Stimulated activated CD8-positive, alpha-beta memory T cell treated with anti-CD3 and anti-CD28 coated beads, Interleukin-4, amount 100 ng/mL, for 48 hours (primary cell): ENCODE data around the gene RAB28.
A peak's percentile ranks its signal among the peaks of the same experiment; 100 is the strongest.

Experiments used
- DNase-seq: peaks from one replicate; pipeline ENCODE4 v3.0.0-alpha.2; 2020

The RAB28 gene

DNA sequence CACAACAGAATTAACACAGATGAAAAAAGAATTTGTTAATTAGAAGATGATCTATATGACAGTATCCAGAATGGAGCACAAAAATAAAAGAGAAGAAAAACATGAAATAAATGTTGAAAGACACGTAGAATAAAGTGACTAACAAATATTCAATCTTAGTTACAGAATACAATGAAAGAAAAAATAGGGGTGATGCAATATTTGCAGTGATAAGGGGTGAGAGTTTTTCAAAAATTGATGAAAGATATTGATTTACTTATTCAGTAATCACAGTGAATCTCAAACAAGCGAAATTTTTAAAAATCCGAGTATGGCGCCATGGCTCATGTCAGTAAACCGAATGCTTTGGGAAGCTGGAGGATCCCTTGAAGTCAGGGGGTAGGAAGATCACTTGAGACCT is 20.2 kb upstream of the RAB28 start:
- DNase-seq = no peak

DNA sequence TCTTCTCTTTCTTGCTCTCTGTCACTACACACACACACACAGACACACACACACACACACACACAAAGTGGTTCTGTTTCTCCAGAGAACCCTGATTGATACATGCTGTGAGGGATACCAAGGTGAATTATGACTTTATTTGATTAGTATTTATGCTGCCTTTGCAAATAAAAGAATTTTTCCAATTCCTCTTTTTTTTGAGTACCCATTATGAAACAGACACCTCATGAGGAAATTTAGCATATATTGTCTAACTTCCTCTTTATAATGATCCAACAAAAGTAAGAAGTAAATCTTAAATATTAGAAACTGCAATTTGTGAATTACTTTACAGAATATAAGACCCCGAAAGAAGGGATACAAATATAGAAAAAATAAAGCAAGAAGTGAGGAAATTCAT is 14.3 kb upstream of the RAB28 start:
- no peak for DNase-seq

- DNase-seq = no peak
Measured at GRCh38 chr4:13496605-13497004, 12.5 kb upstream of the RAB28 start.

DNA sequence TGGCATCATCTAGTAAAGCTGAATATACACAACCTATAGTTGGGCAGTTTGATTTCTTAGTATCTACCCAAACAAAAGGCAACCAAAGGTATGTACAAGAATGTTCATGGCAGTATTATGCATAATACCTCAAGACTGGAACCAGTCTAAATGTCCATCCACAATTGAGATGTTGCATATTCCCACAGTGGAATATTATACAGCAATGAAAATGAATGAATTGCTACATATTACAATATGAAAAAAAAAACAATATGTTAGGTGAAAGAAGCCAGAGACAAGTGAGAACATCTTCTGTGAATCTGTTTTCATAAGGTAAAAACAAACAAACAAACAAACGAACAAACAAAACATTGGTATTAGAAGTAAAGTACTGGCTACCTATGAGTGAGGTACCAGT is 11.6 kb upstream of the RAB28 start:
- no peak for DNase-seq

GRCh38 chr4:13493793-13494192 is 9.7 kb upstream of the RAB28 start:
- no peak for DNase-seq

DNA sequence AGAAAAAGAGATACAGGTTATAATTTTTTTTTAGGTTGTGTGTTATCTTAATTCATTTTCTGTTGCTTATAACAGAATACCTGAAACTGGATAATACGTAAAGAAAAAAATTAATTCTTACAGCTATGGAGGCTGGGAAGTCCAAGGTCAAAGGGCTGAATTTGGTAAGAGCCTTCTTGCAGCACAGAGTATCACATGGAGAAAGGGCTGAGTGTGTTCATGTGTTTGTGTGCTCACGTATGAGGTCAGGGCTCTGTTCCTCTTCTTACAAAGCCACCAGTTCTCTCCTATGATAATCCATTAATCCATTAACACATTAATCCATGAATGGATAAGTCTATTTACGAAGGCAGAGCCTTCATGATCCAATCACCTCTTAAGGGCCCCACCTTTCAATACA is 8.6 kb upstream of the RAB28 start:
- no peak for DNase-seq

DNA sequence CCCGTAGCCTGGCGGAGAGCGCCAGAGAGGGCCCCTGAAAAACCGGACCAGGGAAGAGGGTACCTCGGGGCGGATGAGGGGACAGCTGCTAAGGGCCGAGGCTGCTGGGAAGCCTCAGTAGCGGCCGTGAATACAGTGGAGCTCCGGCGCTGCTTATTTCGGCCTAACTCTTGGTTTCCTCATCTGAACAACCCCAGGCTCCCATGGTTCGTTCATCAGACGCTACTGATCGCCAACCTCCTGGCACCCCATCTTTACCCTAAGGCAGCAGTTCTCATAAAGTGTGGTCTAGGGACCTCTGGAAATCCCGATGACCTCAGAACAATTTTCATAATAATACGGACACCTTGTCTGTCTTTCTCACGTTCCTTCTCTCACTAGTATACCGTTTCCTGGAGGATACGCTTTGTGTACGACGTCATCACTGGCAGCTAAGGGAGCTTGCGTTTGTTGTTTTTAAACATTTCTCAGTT is 645 bp upstream of the RAB28 start:
- no peak for DNase-seq

DNA sequence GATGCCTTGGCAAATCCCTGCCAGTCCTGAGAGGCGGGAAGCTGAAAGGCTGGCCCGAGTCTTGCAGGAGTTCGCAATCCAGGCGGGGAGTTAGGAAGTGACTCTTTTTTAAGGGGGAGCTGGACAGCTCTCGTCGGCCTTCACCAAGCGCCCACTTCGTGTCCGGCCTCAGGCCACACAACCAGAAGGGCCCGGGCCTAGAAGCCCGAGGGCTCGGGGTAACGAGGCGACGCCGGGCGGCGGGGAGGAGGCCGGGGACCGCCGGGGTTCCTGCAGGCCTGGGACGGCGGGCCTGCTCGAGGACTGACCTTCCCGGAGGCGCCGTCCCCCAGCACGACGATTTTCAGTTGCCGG is 395 bp downstream of the RAB28 start:
- DNase-seq = peak; percentile 48

GRCh38 chr4:13483136-13483767 is 888 bp downstream of the RAB28 start:
- no peak for DNase-seq

GRCh38 chr4:13481569-13481968 is 2.6 kb downstream of the RAB28 start:
- no peak for DNase-seq

- DNase-seq = no peak
Measured at GRCh38 chr4:13478707-13479106, 5.4 kb downstream of the RAB28 start.

DNA sequence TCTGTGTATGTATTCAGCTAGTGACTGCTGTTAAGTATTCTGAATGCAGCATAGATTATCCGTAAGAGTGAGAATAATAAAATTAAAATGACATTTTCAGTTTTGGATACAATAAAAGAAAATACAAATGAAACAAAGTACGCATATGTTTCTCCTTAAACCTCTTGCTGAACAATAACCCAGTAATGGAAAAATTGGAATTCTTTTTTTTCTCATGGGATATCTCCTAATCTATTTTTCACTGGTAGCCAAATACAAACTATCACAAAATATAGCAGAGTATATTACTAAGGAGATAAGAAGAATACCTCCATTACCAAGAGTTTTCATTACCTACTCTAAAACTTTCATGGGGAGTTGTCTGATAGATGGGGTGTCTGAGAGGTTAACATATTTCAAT is 6.0 kb downstream of the RAB28 start:
- no peak for DNase-seq

DNA sequence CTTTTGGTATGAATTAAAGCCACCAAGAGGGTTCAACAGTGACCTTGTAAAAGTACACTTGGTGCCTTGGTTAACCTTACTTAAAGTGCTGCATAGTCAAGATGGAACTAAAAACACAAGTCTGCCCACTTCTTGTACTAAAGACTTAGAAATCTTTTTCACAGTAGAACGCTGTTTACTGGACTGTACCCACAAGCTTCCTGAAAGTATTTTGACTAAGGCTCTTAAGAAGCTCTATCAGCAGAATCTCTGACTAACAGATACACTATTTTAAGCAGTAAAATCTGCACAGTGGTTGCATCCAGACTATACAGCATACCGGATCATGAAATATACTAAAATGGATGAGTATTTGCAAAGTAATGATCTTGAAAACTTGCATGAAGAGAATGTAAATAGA is 7.2 kb downstream of the RAB28 start:
- DNase-seq = no peak

GRCh38 chr4:13476152-13476551 is 8.0 kb downstream of the RAB28 start:
- DNase-seq = no peak

DNA sequence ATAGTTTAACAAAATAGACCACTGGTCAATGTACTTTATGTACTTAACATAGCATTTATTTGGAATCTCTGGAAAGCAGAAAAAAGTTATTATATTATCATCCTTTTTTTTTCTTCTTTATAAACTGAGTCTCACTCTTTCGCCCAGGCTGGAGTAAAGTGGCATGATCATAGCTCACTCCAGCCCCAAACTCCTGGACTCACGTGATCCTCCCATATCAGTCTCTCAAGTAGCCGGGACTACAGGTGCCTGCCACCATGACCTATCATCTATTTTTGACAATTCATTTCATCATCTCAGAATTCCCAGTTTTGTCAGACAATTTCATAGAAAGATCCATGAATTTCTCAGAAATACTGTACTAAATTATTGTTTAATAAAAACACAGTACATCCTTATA is 12.7 kb downstream of the RAB28 start:
- no peak for DNase-seq

- no peak for DNase-seq
Measured at GRCh38 chr4:13470379-13470778, 13.8 kb downstream of the RAB28 start.

GRCh38 chr4:13464973-13465372 is 19.2 kb downstream of the RAB28 start:
- DNase-seq = no peak

DNA sequence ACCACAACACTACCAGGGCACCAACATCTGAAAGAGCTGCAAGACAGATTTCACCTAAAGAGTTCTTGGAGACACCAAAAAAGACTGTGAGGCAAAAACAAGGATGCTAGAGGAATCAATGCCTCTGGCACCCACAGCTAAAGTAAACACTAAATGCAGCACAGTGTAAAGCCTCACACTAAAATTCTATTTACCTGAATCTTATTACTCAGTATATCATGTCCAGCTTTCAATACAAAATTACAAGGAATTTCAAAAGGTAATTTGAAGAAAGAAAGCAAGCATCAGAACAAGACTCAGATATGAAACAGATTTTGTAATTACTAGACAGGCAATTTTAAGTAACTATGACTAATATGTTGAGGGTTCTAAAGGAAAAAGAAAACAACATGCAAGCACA is 19.6 kb downstream of the RAB28 start:
- no peak for DNase-seq

DNA sequence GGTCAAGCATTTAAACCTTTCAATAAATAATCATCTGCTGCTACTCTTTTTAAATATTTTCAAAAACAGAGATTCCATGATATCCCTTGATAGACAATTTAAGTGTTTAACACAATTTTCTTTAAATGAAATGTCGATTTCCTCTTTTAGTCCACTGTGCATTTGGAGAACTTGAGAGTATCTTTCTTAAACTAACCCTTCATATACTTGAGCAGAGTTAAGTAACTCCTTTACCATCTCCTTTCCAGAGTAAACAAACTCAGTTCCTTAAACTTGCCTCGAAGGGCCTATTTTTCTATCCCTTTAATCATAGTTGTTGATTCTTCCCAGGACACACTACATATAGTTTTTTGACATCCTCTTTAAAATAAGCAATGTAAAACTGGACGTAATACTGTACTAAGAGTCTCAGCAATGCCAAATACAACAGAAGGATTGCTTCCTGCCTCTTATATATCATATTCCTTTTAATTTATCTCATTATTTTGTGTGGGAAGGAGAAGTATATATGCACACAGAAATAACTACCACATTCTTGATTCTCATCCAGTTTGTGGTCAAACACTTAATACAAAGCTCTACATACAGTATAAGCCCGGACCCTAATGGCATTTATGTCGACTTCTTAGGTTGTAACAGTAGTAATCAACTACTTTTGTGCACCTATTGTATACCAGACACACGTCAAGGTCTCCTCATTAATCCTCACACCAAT is 22.8 kb downstream of the RAB28 start:
- DNase-seq = no peak

DNA sequence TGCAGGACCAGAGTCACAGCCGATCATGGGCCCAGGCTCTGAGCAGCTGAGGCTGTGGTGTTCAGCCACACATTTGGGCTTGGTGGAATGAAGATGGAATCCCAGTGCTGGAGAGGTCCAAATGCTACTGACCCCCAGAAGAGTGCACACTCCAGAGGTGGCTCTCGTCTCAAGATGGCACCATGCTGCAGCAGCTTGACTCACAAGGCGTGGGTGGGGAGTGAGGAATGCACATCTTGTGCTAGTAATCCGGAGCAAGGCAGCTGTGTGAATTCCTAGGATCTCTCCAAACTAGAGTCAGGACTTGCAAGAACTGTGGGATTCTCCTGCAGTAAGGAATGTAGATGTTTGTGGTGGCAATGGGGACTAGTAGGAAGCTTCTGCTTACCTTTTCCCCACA is 28.7 kb downstream of the RAB28 start:
- DNase-seq = no peak

DNA sequence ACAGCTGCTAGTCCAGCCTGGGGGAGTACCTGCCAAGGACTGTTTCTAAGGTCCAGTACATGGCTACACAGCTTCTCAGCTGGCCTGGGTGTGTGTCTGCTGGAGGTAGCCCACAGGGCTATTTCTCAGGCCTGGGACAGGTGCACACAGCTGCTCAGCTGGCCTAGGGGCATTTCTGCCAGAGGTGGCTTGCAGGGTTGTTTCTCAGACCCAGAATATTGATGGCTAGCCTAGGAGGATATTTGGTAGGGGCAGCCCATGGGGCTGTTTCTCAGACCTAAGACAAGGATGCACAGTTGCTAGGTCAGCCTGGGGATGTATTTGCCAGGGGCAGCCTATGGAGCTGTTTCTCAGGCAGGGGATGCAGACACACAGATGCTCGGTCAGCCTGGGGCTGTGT is 29.4 kb downstream of the RAB28 start:
- DNase-seq = no peak

- DNase-seq = no peak
Measured at GRCh38 chr4:13452927-13453579, 31.1 kb downstream of the RAB28 start.

DNA sequence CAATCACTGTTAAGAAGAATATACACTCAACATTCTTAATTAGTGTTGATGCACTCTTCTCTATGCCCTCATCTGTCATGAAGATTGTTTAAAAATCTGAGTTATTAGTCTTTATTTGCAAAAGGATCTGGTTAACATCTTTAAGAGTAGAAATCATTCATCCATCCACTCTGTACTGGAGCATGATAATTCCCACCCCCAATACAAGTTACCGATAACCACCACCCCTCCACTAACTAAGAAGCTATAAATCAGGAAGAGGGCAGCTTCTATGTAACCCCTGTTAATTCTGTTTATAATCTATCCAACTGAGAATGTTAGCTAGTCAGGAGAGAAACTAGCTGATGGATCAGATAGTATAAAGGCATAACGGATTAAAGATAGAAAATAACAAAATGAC is 34.5 kb downstream of the RAB28 start:
- no peak for DNase-seq
